Activated CD4-positive, alpha-beta T cell treated with anti-CD3 and anti-CD28 coated beads, Interleukin-2, Interleukin-6, amounts not matched to agents 100 ng/mL and 50 ng/mL, durations not matched to agents 16 hours and 8 hours (primary cell): ENCODE data around the gene CD74.
"Not testable (repeated sequence)": the region's sequence is repeated elsewhere in the genome, so short reads cannot be mapped to it uniquely, and the experiment has no call there.

Experiments
- DNase-seq: peaks from one replicate; pipeline ENCODE4 v3.0.0-alpha.2; 2020

CD74 gene

GRCh38 chr5:150441813-150442698 lies 29.3 kb upstream of the CD74 start:
- no peak for DNase-seq

- no peak for DNase-seq
Measured at GRCh38 chr5:150440948-150441812, 28.5 kb upstream of the CD74 start.

DNA sequence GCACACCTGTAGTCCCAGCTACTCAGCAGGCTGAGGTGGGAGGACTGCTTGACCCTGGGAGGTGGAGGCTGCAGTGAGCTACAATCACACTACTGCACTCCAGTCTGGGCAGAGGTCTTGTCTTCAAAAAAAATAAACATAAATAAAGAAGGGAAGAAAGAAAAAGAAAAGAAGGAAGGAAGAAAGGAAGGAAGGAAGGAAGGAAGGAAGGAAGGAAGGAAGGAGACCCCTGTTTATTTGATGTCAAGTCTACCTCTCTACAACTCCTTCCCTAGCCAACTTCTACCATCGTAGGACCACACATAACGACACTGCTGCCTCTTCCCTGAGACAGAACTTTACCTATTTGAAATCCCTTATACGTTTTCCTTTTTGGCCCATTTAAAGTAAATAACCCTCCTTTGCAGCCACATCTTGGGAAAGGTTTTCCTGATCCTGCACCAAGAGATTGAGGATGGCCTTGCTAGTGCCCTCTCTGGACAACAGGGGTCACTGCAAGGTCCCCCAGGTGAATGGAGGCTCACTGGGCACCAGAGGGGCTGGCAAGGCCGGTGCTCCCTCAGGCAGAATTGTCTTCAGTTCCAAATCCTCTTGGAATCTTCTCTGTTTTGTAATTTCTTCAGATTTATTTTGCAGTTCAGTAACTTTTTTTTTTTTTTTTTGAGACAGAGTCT lies 26.3 kb upstream of the CD74 start:
- DNase-seq: no peak

DNA sequence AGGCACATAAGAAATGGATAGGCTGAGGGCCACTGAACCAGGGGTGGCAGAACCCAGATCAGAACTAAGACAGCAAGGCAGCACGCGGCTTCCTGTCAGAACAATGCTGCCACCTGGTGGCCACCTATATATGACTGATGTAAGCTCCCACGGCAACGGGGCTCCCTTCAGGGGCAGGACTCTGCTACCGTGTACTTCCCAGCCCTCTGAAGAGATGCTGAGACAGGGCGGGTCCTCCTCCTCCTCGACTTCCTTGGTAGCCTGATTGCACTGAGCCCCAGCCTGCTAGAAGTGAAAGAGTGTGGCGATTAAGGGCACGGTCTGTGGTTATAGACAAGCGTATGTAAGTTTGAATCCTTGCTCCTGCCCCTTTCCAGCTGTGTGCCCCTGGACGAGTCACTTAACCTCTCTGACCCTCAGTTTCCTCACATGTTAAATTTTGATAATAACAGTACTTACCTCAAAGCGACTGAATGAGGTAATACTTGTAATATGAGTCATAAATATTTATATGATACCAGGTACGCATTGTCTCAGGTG lies 23.5 kb upstream of the CD74 start:
- peak; percentile 94 for DNase-seq

- DNase-seq: no peak
Measured at GRCh38 chr5:150434464-150434863, 21.8 kb upstream of the CD74 start.

GRCh38 chr5:150431574-150431973 lies 18.9 kb upstream of the CD74 start:
- DNase-seq: no peak

- DNase-seq: no peak
Measured at GRCh38 chr5:150431048-150431447, 18.3 kb upstream of the CD74 start.

- no peak for DNase-seq
Measured at GRCh38 chr5:150429410-150429873, 16.7 kb upstream of the CD74 start.

GRCh38 chr5:150428978-150429377 lies 16.3 kb upstream of the CD74 start:
- no peak for DNase-seq

GRCh38 chr5:150428106-150428876 lies 15.6 kb upstream of the CD74 start:
- no peak for DNase-seq

- not testable (repeated sequence) for DNase-seq
Measured at GRCh38 chr5:150426165-150426564, 13.5 kb upstream of the CD74 start.

DNA sequence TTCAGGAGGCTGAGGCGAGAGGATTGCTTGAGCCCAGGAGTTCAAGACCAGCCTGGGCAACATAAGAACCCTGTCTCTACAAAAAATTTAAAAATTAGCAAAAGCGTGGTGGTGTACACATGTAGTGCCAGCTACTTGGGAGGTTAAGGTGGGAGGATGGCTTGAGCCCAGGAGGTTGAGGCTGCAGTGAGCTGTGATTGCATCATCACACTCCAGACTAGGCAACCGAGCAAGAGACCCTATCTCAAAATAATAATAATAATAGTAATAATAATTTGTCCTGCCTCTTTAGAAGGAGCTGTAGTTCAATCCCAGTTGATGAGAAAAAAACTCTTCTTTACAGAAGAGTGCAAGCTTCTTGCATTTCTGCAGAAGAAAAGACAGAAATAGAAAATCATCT lies 10.0 kb upstream of the CD74 start:
- DNase-seq: no peak

DNA sequence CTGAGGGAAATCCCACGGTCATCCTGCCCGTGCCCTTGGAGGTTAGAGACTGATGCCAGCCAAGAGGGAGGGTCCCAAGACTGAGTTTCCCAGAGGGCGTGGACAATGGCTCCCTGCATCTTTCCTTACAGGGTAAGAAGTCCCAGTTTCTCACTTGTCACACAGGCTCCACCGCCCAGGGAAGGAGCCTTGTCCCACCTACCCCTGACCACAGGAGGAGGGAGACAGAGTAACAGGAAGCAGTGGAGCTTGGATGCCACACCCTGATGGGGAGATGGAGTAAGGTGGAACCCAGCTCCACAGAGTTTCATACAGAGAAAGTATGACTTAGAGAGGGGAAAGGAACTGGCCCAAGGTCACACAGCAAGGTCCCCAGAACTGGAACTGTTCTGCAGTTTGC lies 9.4 kb upstream of the CD74 start:
- DNase-seq: no peak

DNA sequence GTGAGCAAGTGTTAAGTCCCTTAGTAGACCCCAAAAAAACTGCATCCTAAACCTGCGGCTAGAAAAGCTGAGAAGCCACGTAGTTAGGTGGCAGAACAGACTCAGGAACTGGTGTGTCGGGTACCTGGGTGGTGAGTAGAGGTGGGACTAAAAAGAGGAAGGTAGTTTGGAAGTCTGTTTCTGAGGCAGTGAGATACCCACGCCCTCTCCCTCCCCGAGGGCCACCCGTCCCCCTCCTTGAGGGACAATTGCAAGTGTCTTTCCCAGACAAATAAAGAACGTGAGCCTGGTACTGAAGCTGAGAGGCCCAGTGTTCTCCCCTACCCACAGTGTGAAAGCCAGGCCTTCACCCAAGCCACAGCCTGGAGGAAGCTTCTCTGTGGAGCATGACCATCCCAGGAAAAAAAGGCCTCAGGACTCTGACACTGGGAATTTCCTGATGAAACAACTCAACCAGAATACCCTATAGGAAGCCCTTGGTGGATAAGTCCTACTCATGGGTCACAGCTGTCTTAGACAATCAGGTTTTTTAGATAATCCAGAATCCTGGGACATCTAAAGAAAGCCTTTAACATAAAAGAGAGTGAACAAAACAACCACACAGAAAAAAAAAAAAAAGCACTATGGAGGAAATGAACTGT lies 7.0 kb upstream of the CD74 start:
- DNase-seq: no peak

GRCh38 chr5:150413902-150414790 lies 1.4 kb upstream of the CD74 start:
- not testable (repeated sequence) for DNase-seq

- DNase-seq: no peak
Measured at GRCh38 chr5:150413176-150413901, 629 bp upstream of the CD74 start.

DNA sequence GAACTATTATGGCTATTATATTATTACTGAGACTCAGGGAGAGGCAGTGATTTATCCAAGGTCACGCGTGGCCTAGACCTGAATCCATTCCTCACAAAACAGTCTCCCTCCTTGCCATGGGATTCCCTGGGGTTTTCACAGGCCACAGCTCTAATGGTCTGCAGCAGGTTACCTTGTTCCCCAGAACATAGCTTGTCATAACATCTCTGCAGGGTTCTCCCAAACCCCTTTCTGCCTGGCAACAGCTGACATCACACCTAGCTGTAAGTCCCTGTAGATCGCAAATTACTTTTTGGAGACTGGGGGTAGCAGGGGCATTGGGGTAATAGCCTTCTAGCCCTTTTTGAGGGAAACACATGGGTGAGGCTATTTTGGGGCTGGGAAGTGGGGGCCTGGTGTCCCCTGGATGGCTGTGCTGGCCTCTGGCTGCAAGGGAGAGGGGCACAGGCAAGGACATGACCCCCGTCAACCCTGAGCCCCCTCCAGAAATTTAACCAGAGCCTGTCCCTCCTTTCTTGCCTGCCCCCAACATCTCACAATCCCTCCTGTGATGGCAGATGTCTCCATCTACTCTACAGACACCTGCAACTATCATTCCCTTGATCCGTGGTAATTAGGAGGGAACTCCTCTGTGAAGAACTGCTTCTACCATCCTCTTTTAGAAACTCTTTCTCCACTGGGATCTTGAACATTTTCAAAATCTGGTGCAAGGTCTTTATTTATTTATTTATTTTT lies 1.3 kb downstream of the CD74 start:
- DNase-seq: peak; percentile 82

DNA sequence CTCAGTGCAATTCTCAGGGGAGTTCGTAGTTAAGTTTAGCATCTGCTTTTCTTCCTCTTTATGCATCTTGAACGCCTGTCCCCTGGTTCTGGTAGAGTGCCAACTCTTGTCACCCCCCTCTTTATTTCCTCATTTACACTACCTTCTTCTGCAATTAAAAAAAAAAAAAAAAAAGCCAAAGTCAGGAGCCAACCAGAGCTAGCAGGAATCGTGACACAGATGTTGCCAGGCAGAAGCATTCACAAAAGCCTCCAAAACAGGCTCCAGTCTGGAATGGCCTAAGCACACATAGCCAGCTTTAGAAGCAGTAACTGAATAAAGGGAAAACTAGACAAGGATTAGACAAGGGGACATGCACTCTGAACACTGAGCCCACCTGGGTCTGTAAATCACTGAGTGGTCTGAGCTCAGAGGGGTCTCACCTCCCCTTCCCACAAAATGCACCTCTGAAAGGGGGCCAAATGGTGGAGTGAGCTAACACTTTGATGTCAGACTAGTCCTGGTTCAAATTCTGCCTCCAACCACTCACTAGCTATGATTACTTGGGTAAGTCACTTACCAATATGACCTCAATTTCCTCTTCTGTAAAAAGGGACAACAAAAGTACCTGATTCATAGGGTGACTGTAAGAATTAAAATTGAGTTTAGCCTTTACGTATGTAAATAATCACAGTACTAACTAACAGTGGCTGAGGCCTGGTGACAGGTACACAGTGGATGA lies 2.0 kb downstream of the CD74 start:
- DNase-seq: peak; percentile 70
